Smooth muscle cell (in vitro differentiated cells): ENCODE results near the gene DNAH6. TPM values are rescaled to one million over a fixed set of nuclear protein-coding genes. Genes with fewer than 3 reads are reported as not detected.
A peak's percentile ranks its signal among the peaks of the same experiment; 100 is the strongest.

ENCODE experiments used
- DNase-seq: peaks from one replicate; lab custom pipeline; 2025; ENCODE audit not compliant: unreplicated experiment; lab: John Stamatoyannopoulos, UW
- H2AFZ ChIP-seq: fragments of 200-600 bp; sonication (generic); 2 replicates; pipeline ENCODE4 v1.6.0; 2016; ENCODE audit warnings: antibody characterized with exemption, low read depth, mild to moderate bottlenecking
- H3F3A ChIP-seq: fragments of 200-600 bp; sonication (generic); 2 replicates; pipeline ENCODE4 v1.6.0; 2017; ENCODE audit warnings: antibody characterized with exemption, low read depth
- H3K27ac ChIP-seq: fragments of 200-600 bp; sonication (generic); 2 replicates; pipeline ENCODE4 v1.5.1; 2016; ENCODE audit warnings: low read depth, mild to moderate bottlenecking
- H3K27me3 ChIP-seq: fragments of 200-600 bp; sonication (generic); 2 replicates; pipeline ENCODE4 v1.6.1; 2016; ENCODE audit warnings: low read depth, mild to moderate bottlenecking
- H3K36me3 ChIP-seq: fragments of 200-600 bp; sonication (generic); 2 replicates; pipeline ENCODE4 v1.5.1; 2016; ENCODE audit warnings: low read depth
- H3K4me1 ChIP-seq: fragments of 200-600 bp; sonication (generic); 2 replicates; pipeline ENCODE4 v1.5.1; 2016; ENCODE audit warnings: low read depth
- H3K4me2 ChIP-seq: fragments of 200-600 bp; sonication (generic); 2 replicates; pipeline ENCODE4 v1.6.0; 2016; ENCODE audit warnings: mild to moderate bottlenecking
- H3K4me3 ChIP-seq: fragments of 200-600 bp; sonication (generic); 2 replicates; pipeline ENCODE4 v1.5.1; 2016; ENCODE audit warnings: mild to moderate bottlenecking
- H3K79me2 ChIP-seq: fragments of 200-600 bp; sonication (generic); 2 replicates; pipeline ENCODE4 v1.6.0; 2016; ENCODE audit warnings: low read depth, mild to moderate bottlenecking
- H3K9ac ChIP-seq: fragments of 200-600 bp; sonication (generic); 2 replicates; pipeline ENCODE4 v1.6.0; 2016; ENCODE audit warnings: low read depth
- H3K9me3 ChIP-seq: fragments of 200-600 bp; sonication (generic); replicated peaks from 2 replicates; pipeline ENCODE4 v1.5.1; 2016; ENCODE audit warnings: low read depth
- H4K20me1 ChIP-seq: fragments of 200-600 bp; sonication (generic); 2 replicates; pipeline ENCODE4 v1.6.0; 2016; ENCODE audit warnings: low read depth
- CTCF ChIP-seq: fragments of 200-600 bp; sonication (generic); IDR thresholded peaks from 2 replicates; pipeline ENCODE4 v1.5.1; 2017; ENCODE audit warnings: borderline replicate concordance, mild to moderate bottlenecking, antibody characterized with exemption; ENCODE audit not compliant: insufficient read depth, poor library complexity, severe bottlenecking
- WGBS: methylation state at CpG from one replicate; pipeline ENCODE4 v1.1.7; 2016; ENCODE audit warnings: low lambda C conversion rate; 5-methylcytosine and 5-hydroxymethylcytosine counted together
- polyA plus RNA-seq: library from polyadenylated mRNA; unstranded; fragments of >200 nt; fragmentation: Nextera tagmentation; extraction: Ambion mirVana; gene quantifications from 2 replicates; pipeline ENCODE4 v1.2.1, GENCODE V29; 2016
- total RNA-seq: library from RNA; depleted of rRNA; stranded (reverse); fragments of >200 nt; gene quantifications from 2 replicates; pipeline ENCODE4 v1.2.3, GENCODE V29; 2014

DNAH6 gene
- total and polyA plus RNA-seq, 2 experiments from 2014 or later, result 0.27 to 0.96 TPM

GRCh38 chr2:84836215-84836614 lies 319.9 kb downstream of the DNAH6 start:
- TF ChIP-seq CTCF, result no peak

GRCh38 chr2:84838434-84839145 lies 322.3 kb downstream of the DNAH6 start:
- H3K27ac ChIP-seq, result no peak overlapping the region
- H3K4me2 ChIP-seq, result peak overlapping the region; percentile 35
- TF ChIP-seq CTCF, result no peak
- no peak overlapping the region for H3K9ac ChIP-seq
- no peaks in the 10 kb centered on the region for H3K4me1 ChIP-seq
- H3K27me3 ChIP-seq, result no peaks in the 10 kb centered on the region
- no peaks in the 10 kb centered on the region for H4K20me1 ChIP-seq
- no peak overlapping the region for H2AFZ ChIP-seq
- H3K9me3 ChIP-seq, result peaks cover 4% of the 10 kb centered on the region
- no peak for DNase-seq
- 81% methylated on average over 2 of the region's 2 CpGs for WGBS
- no peak overlapping the region for H3K4me3 ChIP-seq
- no peaks in the 10 kb centered on the region for H3K36me3 ChIP-seq
- no peaks in the 10 kb centered on the region for H3K79me2 ChIP-seq
- no peaks in the 10 kb centered on the region for H3F3A ChIP-seq

More at GRCh38 chr2:84836215-84836614, 319.9 kb downstream of the DNAH6 start:
- WGBS, result 79% methylated on average over 2 of the region's 2 CpGs
- DNase-seq, result no peak
- H3K27me3 ChIP-seq, result no peaks in the 10 kb centered on the region
- no peaks in the 10 kb centered on the region for H4K20me1 ChIP-seq
- no peak overlapping the region for H3K4me3 ChIP-seq
- no peaks in the 10 kb centered on the region for H3F3A ChIP-seq
- H3K4me1 ChIP-seq, result no peaks in the 10 kb centered on the region
- H3K9ac ChIP-seq, result no peak overlapping the region
- H3K9me3 ChIP-seq, result peaks cover 4% of the 10 kb centered on the region
- H3K27ac ChIP-seq, result no peak overlapping the region
- H3K36me3 ChIP-seq, result no peaks in the 10 kb centered on the region
- no peaks in the 10 kb centered on the region for H3K79me2 ChIP-seq
- no peak overlapping the region for H2AFZ ChIP-seq
- H3K4me2 ChIP-seq, result no peak overlapping the region

- H3K9me3 ChIP-seq, result peaks cover 4% of the 10 kb centered on the region
- no peak overlapping the region for H3K4me2 ChIP-seq
- no peak overlapping the region for H3K4me3 ChIP-seq
- no peak overlapping the region for H3K9ac ChIP-seq
- 84% methylated on average over 4 of the region's 4 CpGs for WGBS
- H3K36me3 ChIP-seq, result no peaks in the 10 kb centered on the region
- no peak overlapping the region for H2AFZ ChIP-seq
- no peak overlapping the region for H3K27ac ChIP-seq
- H3K79me2 ChIP-seq, result no peaks in the 10 kb centered on the region
- TF ChIP-seq CTCF, result no peak
- no peak for DNase-seq
- no peaks in the 10 kb centered on the region for H3K4me1 ChIP-seq
- no peaks in the 10 kb centered on the region for H3K27me3 ChIP-seq
- H3F3A ChIP-seq, result no peaks in the 10 kb centered on the region
- no peaks in the 10 kb centered on the region for H4K20me1 ChIP-seq
Measured at GRCh38 chr2:84839851-84840250, 323.6 kb downstream of the DNAH6 start.

GRCh38 chr2:84840306-84840705 lies 324.0 kb downstream of the DNAH6 start:
- no peak for DNase-seq
- Histone ChIP-seq H3F3A (no peaks in the 10 kb centered on the region), H3K27ac (no peak overlapping the region), H3K9me3 (peaks cover 4% of the 10 kb centered on the region), H3K27me3 (no peaks in the 10 kb centered on the region), H2AFZ (no peak overlapping the region), H4K20me1 (no peaks in the 10 kb centered on the region), H3K4me2 (no peak overlapping the region), H3K79me2 (no peaks in the 10 kb centered on the region), H3K9ac (no peak overlapping the region), H3K4me3 (no peak overlapping the region), H3K36me3 (no peaks in the 10 kb centered on the region), H3K4me1 (no peaks in the 10 kb centered on the region)
- no peak for TF ChIP-seq CTCF
- 47% methylated on average over 3 of the region's 3 CpGs for WGBS
